A673 (cell line): ENCODE measurements around the gene CNIH2. TPM values are rescaled to one million over a fixed set of nuclear protein-coding genes. Genes with fewer than 3 reads are reported as not detected.

ENCODE experiments used
- BruUV-seq: library from RNA; stranded (reverse); fragments of 400-500 nt; replicated peaks from 2 replicates; lab custom pipeline; 2021; lab: Mats Ljungman, UMichigan
- CTCF ChIA-PET: fragments of 300-600 bp; sonication (Branson Sonifier 250); formaldehyde crosslinking; loops from one replicate; lab custom pipeline; 2022; ENCODE audit warnings: antibody characterized with exemption; lab: Charles Lee
- POLR2A ChIA-PET: fragments of 300-600 bp; sonication (Branson Sonifier 250); formaldehyde crosslinking; loops from one replicate; lab custom pipeline; 2022; ENCODE audit warnings: antibody characterized with exemption; ENCODE audit not compliant: low non-redundant PET; lab: Charles Lee
- DNase-seq: peaks from one replicate; pipeline ENCODE4 v3.0.0-alpha.2; 2015; ENCODE audit warnings: low spot score
- H3K27ac ChIP-seq: fragments of 200-600 bp; sonication (generic); 2 replicates; pipeline ENCODE4 v1.5.1; 2016; ENCODE audit warnings: mixed run types, low read depth, mild to moderate bottlenecking, mixed read lengths, antibody characterized with exemption, low read length; ENCODE audit not compliant: poor library complexity, severe bottlenecking
- H3K27me3 ChIP-seq: fragments of 200-600 bp; sonication (generic); replicated peaks from 2 replicates; pipeline ENCODE4 v1.6.1; 2017; ENCODE audit warnings: mixed run types, low read depth, mild to moderate bottlenecking, mixed read lengths, antibody characterized with exemption, low read length; ENCODE audit not compliant: insufficient read depth, poor library complexity
- H3K36me3 ChIP-seq: fragments of 200-600 bp; sonication (generic); 2 replicates; pipeline ENCODE4 v1.6.1; 2016; ENCODE audit warnings: mixed run types, mild to moderate bottlenecking, mixed read lengths, antibody characterized with exemption, low read length; ENCODE audit not compliant: insufficient read depth, poor library complexity, severe bottlenecking
- H3K4me1 ChIP-seq: fragments of 200-600 bp; sonication (generic); 2 replicates; pipeline ENCODE4 v1.6.1; 2017; ENCODE audit warnings: mixed run types, mild to moderate bottlenecking, mixed read lengths, antibody characterized with exemption, low read length; ENCODE audit not compliant: insufficient read depth, poor library complexity, severe bottlenecking
- H3K4me3 ChIP-seq: fragments of 200-600 bp; sonication (generic); 2 replicates; pipeline ENCODE4 v1.5.1; 2016; ENCODE audit warnings: low read depth, mixed run types, mild to moderate bottlenecking, mixed read lengths, low read length; ENCODE audit not compliant: poor library complexity, severe bottlenecking
- H3K9me3 ChIP-seq: fragments of 200-600 bp; sonication (generic); 2 replicates; pipeline ENCODE4 v1.6.1; 2016; ENCODE audit warnings: mixed run types, low read depth, mild to moderate bottlenecking, mixed read lengths, antibody characterized with exemption, low read length; ENCODE audit not compliant: poor library complexity, severe bottlenecking
- EZH2 ChIP-seq: fragments of 200-600 bp; sonication (generic); IDR thresholded peaks from 2 replicates; pipeline ENCODE4 v1.6.1; 2017; ENCODE audit warnings: borderline replicate concordance, low read depth, mild to moderate bottlenecking, mixed read lengths, antibody characterized with exemption, low read length; ENCODE audit not compliant: poor library complexity, severe bottlenecking
- intact Hi-C: fragments of 100-400 bp; cut with micrococcal nuclease; formaldehyde crosslinking; loops from one replicate; pipeline ENCODE4 v1.10.0; 2022; ENCODE audit not compliant: unreplicated experiment
- total RNA-seq: library from RNA; stranded (reverse); gene quantifications from 2 replicates; pipeline ENCODE4 v1.2.3, GENCODE V29; 2021
- TF ChIP-seq, protein P1 (sequence below): fragments of 300-800, 200-600 bp; sonication (generic); conservative IDR thresholded peaks from 2 replicates; pipeline ENCODE4 v1.5.1; 2017; ENCODE audit warnings: low read depth, mild to moderate bottlenecking, antibody characterized with exemption, low read length, moderate library complexity, mixed read lengths

Gene CNIH2
- total RNA-seq, 1 experiment from 2014 or later: 13.7 TPM

GRCh38 chr11:66316849-66317251 lies 38.9 kb downstream of the CNIH2 start, which contains the start of gene CD248:
TSS of gene CD248 (minus strand) at chr11:66317044. CDS start at chr11:66317027, 17 bp downstream.
- Histone ChIP-seq H3K36me3 (no peaks in the 10 kb centered on the region), H3K27ac (peak within 1 kb of the TSS; percentile 100), H3K4me3 (peak within 1 kb of the TSS; percentile 57), H3K4me1 (peaks cover 62% of the 10 kb centered on the region), H3K9me3 (no peaks in the 10 kb centered on the region), H3K27me3 (no peaks in the 10 kb centered on the region)
- intact Hi-C loops: no loop called here
- DNase-seq: peak; percentile 92
- TF ChIP-seq, protein P1, sequence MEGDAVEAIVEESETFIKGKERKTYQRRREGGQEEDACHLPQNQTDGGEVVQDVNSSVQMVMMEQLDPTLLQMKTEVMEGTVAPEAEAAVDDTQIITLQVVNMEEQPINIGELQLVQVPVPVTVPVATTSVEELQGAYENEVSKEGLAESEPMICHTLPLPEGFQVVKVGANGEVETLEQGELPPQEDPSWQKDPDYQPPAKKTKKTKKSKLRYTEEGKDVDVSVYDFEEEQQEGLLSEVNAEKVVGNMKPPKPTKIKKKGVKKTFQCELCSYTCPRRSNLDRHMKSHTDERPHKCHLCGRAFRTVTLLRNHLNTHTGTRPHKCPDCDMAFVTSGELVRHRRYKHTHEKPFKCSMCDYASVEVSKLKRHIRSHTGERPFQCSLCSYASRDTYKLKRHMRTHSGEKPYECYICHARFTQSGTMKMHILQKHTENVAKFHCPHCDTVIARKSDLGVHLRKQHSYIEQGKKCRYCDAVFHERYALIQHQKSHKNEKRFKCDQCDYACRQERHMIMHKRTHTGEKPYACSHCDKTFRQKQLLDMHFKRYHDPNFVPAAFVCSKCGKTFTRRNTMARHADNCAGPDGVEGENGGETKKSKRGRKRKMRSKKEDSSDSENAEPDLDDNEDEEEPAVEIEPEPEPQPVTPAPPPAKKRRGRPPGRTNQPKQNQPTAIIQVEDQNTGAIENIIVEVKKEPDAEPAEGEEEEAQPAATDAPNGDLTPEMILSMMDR: no peak
- TF ChIP-seq EZH2: no peak
- POLR2A ChIA-PET: interaction anchor here (0.6 kb wide), 2 partner anchors 29 to 91 kb away, joined by 5 to 12 read pairs; no protein-coding TSS in a partner anchor
- CTCF ChIA-PET: interaction anchor here (0.6 to 1.2 kb wide), 5 partner anchors 12 to 977 kb away, joined by 3 to 7 read pairs (median 5); partner anchors contain the start of gene YIF1A
- BruUV-seq: no TSS peak

DNA sequence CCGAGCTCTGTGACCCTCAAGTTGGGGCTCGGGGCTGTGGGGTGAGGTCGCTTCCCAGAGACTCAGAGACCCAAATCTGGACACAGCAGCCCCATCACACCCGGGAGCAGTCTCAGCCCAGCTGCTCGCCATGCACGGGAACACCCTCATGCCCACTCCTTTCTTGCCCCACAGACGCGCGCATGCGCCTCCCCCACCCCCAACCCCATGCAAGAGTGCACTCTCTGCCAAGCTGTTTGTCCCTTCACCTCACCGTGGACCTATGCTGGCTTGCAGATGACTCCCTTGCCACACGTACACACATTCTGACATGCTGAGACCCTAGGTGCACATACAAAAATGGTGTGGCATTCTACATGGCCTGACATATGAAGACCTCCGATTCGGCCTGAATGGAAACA lies 39.3 kb downstream of the CNIH2 start:
- Histone ChIP-seq H3K4me3 (peak overlapping the region; percentile 57), H3K4me1 (peaks cover 61% of the 10 kb centered on the region), H3K36me3 (no peaks in the 10 kb centered on the region), H3K9me3 (no peaks in the 10 kb centered on the region), H3K27ac (peak overlapping the region; percentile 100), H3K27me3 (no peaks in the 10 kb centered on the region)
- CTCF ChIA-PET: interaction anchor here (0.6 to 1.2 kb wide), 3 partner anchors 28 to 1311 kb away, joined by 3 to 6 read pairs (median 5); partner anchors contain the start of gene YIF1A
- POLR2A ChIA-PET: interaction anchor here (0.6 kb wide), 1 partner anchor 30 kb away, joined by 12 read pairs; no protein-coding TSS in a partner anchor
- BruUV-seq: no TSS peak
- intact Hi-C loops: no loop called here
- TF ChIP-seq, protein P1: no peak
- no peak for TF ChIP-seq EZH2
- peak; percentile 93 for DNase-seq

GRCh38 chr11:66317723-66318599 lies 40.0 kb downstream of the CNIH2 start:
- DNase-seq: peak; percentile 96
- Histone ChIP-seq H3K4me3 (peak overlapping the region; percentile 57), H3K9me3 (no peaks in the 10 kb centered on the region), H3K4me1 (peaks cover 61% of the 10 kb centered on the region), H3K36me3 (no peaks in the 10 kb centered on the region), H3K27me3 (no peaks in the 10 kb centered on the region), H3K27ac (peak overlapping the region; percentile 100)
- no peak for TF ChIP-seq EZH2
- TF ChIP-seq, protein P1: no peak
- intact Hi-C loops: no loop called here
- POLR2A ChIA-PET: interaction anchor here (0.6 kb wide), 1 partner anchor 203 kb away, joined by 7 read pairs; no protein-coding TSS in a partner anchor
- no TSS peak for BruUV-seq
- CTCF ChIA-PET: interaction anchor here (0.6 to 1.2 kb wide), 3 partner anchors 19 to 1311 kb away, joined by 3 to 6 read pairs (median 3); partner anchors contain the start of gene YIF1A
